GM19397 (cell line): ENCODE data around the gene CCDC188.

Source experiments
- ATAC-seq: cut with Tn5 transposase; IDR thresholded peaks from one replicate; pipeline ENCODE4 v1.9.1; 2021; ENCODE audit warnings: mild to moderate bottlenecking, moderate library complexity; ENCODE audit not compliant: unreplicated experiment

The CCDC188 gene

DNA sequence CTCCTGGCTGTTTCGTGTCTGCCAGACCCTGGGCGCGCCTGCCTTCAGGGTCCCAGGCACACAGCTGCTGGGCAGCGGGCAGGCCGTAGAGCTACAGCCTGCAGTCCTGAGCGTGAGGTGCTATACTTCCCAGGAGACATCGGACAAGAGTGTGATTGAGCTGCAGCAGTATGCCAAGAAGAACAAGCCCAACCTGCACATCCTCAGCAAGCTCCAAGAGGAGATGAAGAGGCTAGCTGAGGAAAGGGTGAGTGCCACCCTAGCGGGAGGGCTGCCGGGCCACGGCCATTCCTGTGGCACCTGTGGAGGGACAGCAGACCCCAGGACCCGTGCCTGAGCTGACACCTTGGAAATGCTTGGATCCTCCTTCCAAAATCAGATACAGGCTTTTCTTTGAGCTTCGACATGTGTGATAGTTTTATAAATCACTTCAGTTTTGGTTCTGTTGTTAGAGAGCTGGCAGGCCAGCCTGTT, 42.1 kb downstream of the CCDC188 start:
- ATAC-seq, result no peak

DNA sequence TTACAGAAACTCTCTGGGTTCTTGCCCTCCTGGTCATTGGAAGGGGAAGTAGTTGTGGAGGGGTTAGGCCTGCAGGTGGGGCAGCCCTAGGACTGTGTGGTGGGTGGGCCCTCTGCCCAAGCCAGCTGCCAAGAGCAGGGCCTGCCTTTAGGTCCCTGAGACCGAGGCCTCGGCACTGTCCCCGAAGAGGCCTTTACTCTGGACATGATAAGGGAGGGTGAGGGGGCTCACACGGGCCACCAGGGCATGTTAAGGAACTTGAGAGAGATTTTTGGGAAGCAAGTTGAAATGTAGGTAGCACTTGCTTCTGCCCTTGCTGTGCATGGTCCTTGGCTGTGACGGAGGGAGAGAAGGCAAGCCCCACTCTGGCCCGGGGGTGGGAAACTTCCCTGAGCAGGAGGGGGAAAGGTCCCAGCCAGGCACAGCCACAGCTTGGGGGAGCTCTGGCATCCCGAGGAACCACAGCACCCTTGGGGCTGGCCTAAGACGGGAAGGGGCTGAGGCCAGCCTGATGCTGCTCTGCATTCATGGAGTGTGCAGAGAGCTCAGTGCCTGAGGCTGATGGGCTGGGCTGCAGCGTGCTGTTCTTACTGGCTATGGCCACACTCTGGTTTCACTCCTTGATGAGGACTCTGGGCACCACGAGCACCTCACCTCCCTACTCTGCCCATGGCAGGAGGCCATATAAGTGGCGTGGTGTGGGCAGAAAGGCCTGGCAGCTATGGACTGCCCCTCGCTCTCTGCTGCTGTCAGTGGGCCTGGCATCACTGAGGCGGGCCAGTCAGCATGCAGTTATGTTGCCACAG, 42.7 kb downstream of the CCDC188 start:
- no peak for ATAC-seq

DNA sequence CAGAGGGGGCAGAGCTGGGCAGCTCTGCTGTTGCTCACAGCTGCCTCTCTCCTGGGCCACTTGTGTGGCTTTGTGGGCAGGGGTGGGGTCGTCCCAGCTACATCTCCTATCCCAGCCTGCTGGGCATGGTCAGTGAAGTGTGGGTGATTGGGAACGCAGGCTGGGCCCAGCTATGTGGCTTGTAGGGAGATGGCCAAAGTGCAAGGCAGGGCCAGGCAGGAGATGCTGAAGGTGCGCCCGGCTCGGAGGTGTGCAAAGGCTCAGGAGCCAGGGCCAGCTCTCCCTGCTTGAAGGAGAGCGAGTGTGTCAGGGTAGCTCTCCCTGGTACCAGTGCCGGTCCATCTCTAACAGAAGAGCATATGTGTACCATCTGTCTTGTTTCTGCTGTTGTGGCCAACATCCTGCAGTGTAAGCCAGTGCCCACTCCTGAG, 43.4 kb downstream of the CCDC188 start:
- ATAC-seq, result no peak

DNA sequence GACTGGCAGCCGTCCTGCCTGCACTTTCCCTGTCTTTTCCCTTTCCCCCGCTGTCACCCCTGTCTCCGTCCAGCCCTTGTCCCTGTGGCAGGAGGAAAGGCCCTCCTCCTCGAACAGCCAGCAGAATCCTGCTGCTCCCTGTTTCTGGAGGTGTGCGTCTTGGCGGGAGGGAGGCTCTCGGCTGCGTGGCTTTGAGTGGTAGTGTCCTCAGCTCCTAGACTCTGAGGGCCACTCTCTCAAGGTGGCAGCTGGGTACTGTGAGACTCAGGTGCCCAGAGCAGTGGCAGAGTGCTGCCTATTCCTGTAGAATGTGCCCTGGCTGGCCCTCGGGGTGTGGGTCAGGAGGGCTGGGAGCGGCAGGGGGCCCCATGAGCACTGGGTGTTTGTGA, 44.0 kb downstream of the CCDC188 start:
- no peak for ATAC-seq

DNA sequence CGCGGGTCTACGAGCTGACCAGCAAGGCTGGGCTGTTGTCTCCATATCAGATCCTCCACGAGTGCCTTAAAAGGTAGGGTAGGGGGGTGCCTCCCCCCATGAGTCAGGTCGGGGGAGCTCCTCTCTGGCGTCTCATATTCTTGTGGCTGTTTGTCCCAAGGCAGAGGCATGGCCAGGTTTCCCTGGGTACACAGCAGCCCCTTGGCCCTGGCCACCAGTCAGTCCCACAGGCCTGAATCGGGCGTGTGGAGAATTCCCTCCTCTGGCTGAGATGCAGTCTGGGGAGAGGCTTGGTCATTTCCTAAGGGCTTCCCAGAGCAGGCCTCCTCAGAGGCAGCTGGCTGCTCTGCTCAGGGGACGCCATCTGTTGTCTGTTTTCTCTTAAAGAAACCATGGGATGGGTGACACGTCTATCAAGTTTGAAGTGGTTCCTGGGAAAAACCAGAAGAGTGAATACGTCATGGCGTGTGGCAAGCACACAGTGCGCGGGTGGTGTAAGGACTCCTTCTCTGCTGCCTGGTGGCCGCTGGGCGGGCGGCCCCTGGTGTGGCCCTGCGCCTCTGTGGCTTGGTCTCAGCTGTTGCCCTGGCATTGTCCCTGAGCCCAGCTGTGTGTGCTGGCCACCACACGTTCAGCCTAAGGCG, 44.5 kb downstream of the CCDC188 start:
- no peak for ATAC-seq

DNA sequence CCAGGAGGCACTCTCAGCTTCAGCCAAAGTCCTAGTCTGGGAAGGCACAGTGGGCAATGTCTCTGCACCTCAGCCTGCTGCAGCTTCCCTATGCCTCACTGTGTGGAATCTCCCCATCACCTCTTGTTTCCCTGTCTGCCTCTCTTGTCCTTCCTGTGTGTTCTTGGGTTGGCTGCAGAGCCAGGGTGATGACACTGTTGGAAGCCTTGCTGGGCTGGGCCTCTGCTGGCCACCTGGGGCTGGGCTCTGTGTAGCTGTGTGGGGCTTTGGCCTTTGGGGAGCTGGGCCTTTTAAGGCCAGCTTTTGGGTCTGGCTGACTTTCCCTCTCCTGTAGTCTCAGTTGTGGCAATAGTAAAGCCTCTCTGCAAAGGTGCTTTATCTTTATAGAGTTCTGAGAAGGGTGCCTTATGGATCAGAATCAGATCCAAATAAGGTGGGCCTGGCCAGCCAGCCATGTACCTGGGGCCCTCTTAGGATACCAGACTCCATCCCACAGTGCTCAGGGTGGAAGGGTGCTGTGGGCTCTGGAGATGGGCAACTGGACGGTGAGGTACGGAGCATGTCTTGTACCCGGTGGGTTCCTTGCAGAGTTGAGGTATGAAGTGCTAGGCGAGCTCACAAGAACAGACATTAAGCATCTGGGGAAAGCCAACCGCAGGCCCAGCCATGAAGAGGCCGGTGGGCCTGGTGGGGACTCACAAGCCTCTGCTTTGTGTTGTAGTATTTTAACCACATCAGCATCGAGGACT, 45.2 kb downstream of the CCDC188 start:
- no peak for ATAC-seq

DNA sequence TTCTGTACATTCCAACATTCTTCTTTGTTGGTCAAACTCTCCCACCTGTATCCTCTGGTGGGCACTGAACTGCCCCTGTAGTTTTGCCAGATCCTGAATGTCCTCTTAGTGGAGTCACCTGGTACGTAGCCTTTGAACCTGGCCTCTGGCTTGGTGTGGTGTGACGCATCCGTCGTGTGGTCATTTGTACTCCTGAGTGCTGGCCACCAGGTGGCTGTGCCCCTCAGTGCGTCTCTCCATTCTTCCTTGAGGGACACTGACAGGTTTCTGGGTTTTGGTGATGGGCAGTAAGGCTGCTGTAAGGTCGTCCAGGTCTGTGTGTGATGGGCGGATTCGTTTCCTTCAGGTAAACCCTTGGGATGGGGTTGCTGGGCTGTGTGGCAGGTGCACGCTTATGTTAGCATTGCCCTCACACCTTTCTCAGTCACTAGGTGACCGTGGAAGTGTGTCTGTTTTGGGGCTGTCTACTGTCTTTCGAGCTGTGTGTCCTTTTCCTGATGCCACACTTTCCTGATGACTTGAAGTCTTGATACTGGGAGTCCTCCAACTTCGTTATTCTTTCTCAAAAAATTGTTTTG, 48.6 kb downstream of the CCDC188 start:
- no peak for ATAC-seq

DNA sequence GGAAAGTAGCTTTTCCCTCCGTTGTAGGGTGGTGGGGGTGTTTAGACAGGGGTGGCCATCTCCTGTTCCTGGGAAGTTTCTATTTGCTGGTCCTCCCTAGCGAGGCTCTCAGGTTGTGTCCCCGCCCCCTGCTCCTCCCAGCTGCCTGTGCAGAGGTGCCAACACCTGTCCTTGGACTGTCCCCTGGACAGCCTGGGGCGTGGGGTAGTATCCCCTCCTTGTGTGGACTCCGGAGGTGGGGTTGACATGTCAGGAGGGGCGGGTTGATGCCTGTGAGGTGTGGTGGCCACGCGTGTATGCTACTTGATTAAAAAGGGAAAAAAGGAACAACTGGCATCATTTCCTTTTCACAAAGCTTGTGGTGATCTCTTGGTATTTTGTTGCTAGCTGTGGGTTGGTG, 49.2 kb downstream of the CCDC188 start:
- ATAC-seq, result no peak

DNA sequence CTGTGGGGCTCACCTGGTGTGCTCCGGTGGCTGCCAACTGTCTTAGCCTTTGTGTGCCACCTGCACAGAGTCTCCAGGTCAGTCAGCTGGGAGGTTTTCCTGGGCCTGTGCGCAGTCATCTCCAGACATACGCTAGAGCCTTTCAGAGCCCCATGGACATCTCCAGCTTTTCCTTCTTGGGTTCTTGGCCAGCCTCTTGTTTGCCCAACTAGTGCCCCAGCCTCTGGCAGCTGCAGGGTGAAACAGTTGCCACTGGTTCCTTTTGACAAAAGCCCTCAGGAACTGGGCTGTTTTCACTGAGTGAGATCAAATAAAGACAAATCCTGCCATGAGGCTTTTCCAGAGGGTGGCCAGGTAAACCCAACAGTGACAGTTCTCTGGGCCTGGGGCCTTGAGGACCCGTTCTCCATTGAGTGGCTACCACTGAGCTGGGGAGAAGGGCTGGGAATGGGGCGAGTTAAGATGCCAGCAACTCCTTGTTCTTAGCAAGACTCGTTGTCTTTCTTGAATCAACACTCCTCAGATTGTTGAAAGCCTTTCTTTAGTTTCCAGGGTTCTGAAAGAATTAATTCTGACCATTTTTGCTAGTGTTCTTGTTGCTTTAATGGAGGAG, 51.6 kb downstream of the CCDC188 start:
- no peak for ATAC-seq
